Vagina (tissue), 2 donors: ENCODE results near the gene MYO7B.

ENCODE experiments used
- POLR2AphosphoS5 ChIP-seq, 2 donors: sonication (generic); formaldehyde crosslinking; IDR thresholded peaks; one replicate each; pipeline ENCODE4 v1.9.0; 2017; ENCODE audit warnings: antibody characterized with exemption in 2 of 2, mild to moderate bottlenecking in 2 of 2, low read depth in 1 of 2; ENCODE audit not compliant: insufficient read depth in 1 of 2
- TF ChIP-seq, protein P1 (sequence below), 3 experiments: fragments of 450-650 bp in 2 of 3; fragments of 200-600 bp in 1 of 3; sonication (generic) in 1 of 3; IDR thresholded peaks; one replicate each; pipeline ENCODE4 v1.5.1; 2017 to 2019; ENCODE audit warnings: antibody characterized with exemption in 3 of 3, mild to moderate bottlenecking in 2 of 3, moderate library complexity in 2 of 3

GRCh38 chr2:127637725-127638252, 102.3 kb downstream of the MYO7B start:
- TF ChIP-seq, protein P1, sequence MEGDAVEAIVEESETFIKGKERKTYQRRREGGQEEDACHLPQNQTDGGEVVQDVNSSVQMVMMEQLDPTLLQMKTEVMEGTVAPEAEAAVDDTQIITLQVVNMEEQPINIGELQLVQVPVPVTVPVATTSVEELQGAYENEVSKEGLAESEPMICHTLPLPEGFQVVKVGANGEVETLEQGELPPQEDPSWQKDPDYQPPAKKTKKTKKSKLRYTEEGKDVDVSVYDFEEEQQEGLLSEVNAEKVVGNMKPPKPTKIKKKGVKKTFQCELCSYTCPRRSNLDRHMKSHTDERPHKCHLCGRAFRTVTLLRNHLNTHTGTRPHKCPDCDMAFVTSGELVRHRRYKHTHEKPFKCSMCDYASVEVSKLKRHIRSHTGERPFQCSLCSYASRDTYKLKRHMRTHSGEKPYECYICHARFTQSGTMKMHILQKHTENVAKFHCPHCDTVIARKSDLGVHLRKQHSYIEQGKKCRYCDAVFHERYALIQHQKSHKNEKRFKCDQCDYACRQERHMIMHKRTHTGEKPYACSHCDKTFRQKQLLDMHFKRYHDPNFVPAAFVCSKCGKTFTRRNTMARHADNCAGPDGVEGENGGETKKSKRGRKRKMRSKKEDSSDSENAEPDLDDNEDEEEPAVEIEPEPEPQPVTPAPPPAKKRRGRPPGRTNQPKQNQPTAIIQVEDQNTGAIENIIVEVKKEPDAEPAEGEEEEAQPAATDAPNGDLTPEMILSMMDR (IDR thresholded peaks at IDR 0.05), result no peak
- TF ChIP-seq POLR2AphosphoS5 (IDR thresholded peaks at IDR 0.05; ENCODE audit: insufficient read depth in 1 of 2, low read depth in 1 of 2), result peak; percentile 18 to 54
